GM19025 (cell line): Measurements from ENCODE around the gene CXCR6.

Source experiments
- ATAC-seq: cut with Tn5 transposase; IDR thresholded peaks from one replicate; pipeline ENCODE4 v1.9.1; 2021; ENCODE audit warnings: mild to moderate bottlenecking, low read depth, moderate library complexity; ENCODE audit not compliant: unreplicated experiment

Gene CXCR6

GRCh38 chr3:45943207-45943846, at the start of gene CXCR6:
Gene CXCR6 (plus strand): TSS chr3:45943464. CDS start chr3:45946482, 3,018 bp downstream.
- no peak for ATAC-seq

DNA sequence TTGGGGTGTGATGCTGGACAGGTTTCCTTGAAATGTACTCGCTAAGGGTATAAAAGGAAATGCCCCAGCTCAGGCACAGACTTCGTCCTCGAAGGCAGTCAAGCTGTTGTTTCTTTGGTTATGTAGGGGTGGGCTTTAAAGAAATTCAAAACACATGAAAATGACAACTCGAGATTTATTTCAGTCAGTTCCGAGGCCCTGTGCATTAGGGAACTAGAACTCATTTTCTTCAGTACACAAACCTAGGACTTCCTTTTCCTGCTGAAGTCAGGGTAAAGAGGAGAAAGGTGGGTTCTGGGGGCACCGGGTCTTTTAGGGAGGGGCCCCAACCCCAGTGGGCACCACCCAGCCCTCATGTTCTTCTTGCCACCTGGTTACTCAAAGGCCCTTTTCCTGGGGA, 49.2 kb upstream of the CXCR6 start:
- no peak for ATAC-seq

GRCh38 chr3:45895686-45896468, 47.4 kb upstream of the CXCR6 start:
- ATAC-seq: no peak

DNA sequence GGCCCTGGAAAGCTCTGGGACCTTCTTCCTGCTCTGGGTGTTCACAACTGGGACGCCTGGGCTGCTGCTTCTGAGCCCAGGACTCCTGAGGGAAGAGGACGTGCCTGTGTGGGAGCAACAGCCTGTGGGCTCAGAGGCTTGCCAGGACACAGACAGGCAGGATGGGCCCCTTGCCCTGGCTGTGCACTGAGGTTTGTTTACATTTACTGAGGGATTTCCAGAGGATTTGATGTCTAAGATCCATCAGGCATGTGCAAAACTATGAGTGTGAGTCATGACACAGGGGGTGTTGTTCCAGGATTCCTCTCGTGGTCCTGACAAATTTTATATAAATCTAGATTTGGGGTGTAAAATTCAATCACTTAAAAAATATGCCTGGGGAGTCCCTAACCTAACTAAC, 46.3 kb upstream of the CXCR6 start:
- ATAC-seq: no peak

GRCh38 chr3:45904931-45905330, 38.3 kb upstream of the CXCR6 start:
- no peak for ATAC-seq

- ATAC-seq: no peak
Observed at GRCh38 chr3:45905755-45906154, 37.5 kb upstream of the CXCR6 start.

DNA sequence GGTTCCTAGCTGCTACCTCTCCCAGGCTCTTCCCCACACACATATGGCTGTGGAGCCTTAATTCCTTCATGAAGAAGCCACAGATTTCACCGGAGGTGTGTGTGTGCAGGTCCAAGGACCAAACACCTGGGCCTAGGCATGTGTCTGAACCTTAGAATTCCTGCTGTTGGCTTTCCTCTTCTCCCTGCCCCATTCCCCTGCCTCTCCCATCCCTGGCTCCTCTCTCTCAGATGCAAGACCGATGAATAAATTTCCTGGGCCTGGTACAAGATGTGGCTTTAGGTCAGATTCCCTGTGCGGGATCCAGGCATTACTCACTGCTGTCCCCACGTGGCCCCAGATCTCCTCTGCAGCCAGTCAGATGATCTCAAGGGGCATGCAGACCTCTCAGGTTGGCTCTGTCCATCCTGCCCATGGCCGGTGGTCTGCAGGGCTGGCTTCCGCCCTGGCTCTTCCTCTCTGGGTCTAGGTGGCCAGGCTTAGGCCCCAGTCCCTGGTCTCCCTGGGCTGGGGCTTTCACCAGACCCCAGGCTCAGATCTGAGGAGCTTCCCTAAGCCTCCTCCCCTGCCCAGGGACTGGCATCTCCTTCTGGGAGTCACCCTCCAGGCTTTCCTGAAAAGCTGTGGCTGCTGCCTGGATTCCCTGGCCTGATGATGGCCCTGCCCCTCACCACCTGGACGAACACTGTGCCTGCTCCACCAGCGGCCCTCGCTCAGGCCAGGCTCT, 36.4 kb upstream of the CXCR6 start:
- ATAC-seq: no peak

DNA sequence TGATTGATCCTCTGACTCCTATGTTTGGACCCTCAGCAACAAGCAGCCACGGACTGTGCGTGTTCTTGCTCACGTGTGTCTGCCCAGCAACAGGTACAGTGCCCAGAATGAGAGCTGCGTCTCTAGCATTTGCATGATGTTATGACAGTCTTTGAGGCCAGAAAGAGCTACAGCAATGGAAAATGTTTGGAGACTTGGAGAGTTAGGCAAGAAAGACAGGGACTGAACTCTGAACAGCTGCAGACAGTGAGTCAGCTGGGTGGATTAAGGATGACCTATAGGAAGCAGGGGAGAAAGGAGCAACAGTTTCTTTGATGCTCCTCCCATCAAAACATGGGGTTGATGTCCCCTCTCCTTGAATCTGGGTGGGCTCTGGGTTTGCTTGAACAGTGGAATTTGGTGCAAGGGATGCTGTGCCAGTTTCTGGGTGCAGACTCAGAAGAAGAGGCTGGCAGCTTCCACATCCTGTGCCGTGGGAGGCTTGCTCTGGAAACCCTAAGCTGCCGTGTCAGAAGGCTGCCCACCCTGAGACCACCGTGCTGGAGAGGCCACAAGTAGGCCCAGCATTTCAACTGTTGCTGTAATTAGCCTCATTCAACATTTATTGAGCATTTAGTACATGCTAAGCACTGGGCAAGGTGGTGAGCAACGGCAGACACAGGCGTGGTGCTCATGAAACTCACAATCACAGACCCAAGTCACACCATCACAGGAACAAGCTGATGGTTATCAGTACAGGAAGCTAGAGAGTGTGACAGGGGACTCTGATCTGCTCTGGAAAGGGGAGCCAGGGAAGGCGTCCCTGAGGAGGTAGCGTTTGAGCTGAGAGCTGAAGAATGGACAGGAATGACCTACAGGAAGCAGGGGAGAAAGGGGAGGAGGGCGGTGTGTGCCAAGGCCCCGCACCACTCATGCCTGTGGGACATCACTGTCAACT, 35.2 kb upstream of the CXCR6 start:
- ATAC-seq: no peak

DNA sequence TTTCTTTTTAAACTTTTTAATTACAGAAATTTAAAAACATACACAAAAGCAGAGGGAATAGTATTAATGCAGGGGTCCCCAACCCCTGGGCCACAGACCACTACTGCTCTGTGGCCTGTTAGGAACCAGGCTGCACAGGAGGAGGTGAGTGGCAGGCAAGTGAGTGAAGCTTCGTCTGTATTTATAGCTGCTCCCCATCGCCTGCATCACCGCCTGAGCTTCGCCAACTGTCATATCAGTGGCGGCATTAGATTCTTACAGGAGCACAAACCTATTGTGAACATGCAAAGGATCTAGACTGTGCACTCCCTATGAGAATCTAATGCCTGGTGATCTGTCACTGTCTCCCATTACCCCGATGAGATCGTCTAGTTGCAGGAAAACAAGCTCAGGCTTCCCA, 34.5 kb upstream of the CXCR6 start:
- no peak for ATAC-seq

DNA sequence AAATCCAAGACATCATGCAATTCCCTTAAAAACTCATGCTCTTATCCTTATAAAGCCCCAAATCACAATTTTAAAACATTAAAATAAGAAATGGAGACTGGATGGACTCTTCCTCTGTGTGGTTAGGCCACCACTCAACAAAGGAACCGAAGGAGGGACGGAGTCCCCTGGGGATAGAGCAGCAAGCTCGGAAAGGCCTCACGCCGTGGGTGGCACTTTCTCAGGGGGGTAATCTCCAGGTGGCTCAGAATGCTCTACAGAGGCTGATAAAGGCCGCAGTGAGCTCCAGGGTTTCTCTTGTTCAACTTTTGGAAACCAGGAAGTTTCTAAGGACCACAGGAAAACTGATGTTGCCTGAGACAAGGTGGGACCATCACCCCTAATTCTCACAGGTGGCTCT, 33.7 kb upstream of the CXCR6 start:
- no peak for ATAC-seq

GRCh38 chr3:45910892-45911291, 32.4 kb upstream of the CXCR6 start:
- ATAC-seq: no peak

DNA sequence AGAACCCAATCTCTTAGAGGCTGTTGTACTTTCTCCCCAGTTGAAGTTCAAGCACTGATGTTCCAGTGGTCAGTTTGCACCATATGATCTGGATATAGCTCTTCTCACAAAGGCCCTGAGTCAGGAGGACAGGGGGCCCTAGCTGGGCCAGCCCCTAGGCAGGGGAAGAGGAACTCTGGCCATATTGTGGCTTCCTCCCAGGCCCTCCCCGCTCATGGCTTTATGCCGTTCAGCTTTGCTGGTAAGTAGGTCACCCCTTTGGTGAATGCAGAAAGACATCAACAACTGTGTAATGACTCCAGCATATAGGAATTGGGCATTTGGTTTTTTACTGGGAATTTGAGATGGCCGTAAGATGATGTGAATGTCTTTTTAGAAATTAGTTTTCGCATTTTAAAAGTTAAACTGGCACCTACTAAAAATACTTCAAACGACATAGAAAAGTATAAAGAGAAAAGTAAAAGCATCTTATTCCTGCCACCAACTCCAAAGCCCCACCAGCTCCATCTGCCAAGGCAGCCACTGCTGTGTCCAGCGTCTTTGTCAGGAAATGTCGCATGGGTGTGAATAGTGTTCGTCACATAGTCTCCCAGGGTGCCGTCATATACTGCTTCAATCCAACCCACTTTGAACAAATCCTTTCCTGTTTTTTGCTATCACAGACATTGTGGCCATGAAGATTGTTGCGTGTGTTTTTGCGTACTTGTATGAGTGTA, 31.6 kb upstream of the CXCR6 start:
- ATAC-seq: no peak

DNA sequence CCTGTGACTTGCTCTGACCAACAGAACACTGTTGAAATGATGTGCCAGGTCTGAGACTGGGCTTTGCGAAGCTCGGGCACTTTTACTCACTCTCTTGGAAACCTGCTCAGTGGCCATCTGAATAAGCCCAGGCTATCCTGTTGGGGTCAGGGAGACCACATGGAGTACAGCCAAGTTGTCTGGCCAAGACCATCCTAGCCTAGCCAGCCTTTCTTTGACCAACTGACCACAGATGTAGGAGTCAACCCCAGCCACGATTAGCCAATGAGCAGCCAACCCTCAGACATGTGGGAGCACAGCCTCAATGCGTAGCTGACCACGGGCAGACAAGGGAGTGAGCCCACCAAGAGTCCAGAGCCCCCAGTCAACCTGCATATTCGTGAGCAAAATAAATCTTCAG, 30.8 kb upstream of the CXCR6 start:
- ATAC-seq: no peak

DNA sequence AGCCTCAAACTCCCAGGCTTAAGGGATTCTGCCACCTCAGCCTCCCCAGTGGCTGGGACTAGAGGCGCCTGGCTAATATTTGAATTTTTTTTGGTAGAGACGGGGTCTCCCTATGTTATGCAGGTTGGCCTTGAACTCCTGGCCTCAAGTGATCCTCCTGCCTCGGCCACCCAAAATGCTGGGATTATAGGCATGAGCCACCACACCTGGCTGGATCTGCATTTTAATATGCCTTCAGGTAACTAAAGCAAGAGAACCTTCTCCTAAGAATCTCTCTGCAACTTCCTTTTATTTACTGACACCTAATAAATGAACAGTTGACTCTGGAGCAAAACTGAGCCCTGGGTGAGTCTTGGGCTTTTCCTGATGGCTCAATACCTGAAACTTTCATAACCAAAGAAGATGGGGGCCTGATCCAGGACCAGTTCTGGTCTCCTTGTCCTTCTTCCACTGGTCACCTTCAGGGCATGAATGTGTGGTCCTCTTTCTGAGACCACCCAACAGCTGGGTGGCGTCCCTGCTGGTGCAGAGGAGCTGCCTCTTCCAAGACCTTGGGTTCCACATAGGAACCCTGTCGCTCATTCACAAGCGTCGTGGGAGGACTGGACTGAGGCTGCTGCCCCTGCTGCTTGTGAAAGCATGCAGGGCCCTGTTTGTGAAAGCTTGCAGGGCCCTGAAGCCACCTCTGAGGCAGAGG, 28.8 kb upstream of the CXCR6 start:
- no peak for ATAC-seq

GRCh38 chr3:45915059-45915439, 28.2 kb upstream of the CXCR6 start:
- no peak for ATAC-seq

DNA sequence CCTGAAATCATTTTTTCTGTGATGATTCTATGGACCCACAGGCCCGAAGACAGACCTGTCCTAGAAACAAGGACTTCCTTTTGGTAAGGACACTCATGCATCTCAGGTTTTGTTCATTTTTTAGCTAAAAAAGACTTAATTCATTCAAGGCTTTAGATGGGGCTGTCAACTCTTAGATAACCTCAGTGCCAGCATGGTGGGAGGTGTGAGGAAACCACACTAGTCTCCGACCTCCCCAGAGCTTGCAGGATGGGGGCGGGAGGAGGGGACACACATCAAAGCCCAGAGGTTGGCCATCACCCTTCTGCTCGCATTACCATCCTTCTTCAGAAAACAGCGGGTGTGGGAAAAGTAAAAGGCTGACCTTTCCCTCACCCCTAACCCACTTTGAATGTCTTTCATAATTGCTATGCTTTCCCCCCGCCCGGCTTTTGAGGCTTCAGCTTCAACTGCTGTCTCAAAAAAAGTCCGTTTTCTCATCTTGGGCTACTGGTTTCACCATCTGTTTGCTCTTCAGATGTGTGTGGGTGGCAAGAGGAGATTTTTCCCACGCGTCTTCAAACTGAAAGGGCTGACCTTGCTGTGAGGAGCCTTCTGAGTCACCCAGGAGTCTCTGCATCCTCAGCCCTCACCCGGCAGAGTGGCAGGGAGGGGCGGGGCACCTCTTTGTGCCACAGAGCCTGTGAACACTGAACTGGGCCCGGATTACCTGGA, 27.6 kb upstream of the CXCR6 start:
- peak; percentile 90 for ATAC-seq

DNA sequence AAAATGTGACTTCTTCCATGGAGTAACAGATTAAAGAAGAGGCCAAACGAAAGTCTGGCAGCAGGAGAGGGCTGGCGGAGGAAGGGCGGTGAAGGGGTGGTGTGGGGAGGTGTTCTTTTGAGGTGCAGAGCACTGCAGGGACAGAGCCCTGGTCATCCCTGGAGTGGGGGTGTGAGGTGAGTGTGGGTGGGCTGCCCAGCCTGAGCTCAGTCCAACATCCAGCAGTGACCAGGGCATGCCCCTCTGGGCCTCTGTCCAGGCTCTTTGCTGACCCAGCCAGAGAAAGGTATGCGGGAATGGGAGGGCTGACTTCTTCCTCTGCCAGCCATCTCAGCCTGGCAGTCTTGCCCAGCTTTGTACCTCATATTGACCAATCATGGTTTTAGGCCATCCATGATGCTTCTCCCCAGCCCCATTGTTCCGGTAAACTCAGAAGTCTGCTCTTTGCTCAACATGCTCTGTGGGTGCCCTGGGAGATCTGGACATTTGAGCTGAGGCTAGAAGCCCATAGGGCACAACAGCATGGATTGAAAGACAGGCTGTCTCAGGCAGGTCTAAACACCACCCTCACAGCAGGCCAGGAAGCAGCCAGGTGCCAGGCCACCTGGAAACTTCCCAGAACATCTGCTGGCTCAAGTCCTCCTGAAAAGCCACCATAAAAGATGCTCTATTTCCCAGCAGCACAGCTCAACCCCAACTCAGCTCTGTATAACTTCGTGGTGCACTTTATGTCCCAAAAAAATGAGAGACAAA, 25.9 kb upstream of the CXCR6 start:
- no peak for ATAC-seq
